Heart left ventricle (tissue), 13 donors: Measurements from ENCODE around the gene IDNK.

Source experiments
- POLR2A ChIP-seq, 2 donors: fragments of 450-650 bp; IDR thresholded peaks; one replicate each; pipeline ENCODE4 v1.6.1; 2017; ENCODE audit warnings: antibody characterized with exemption in 2 of 2, mild to moderate bottlenecking in 2 of 2, moderate library complexity in 2 of 2
- TF ChIP-seq, protein P1 (sequence below), 12 donors: fragments of 200-600 bp; sonication (generic) in 4 of 12; IDR thresholded peaks; one replicate each; pipeline versions ENCODE4 v1.5.0 to v1.8.0; 2018 to 2022; ENCODE audit warnings: antibody characterized with exemption in 12 of 12, mild to moderate bottlenecking in 5 of 12
- donor health status: ischemic (EF 13 %, LVEDD 7.1; RV severe dilation, severe dysfunction).
- donor health status: DM: no; HTN: yes; CAD: no.
- donor health status: DM: no; HTN: no; CAD: no.
- donor health status: ischemic (EF 25% LVEDD 6.9; RV normal size, moderate dysfunction).
- donor health status: ischemic (EF 25% LVEDD 5.7; RV mildly dilated, moderate dysfunction).
- donor health status: ischemic (EF 35%, LVEDD 5.7; RV mildly dilated, moderate dysfunction).
- donor health status: nonischemic (EF 11% LVEDD 7.7; RV severe dilation, severe dysfunction).
- donor health status: DM: yes; HTN: yes; CAD: no.
- donor health status: PGD.
- donor health status: ischemic (EF 29% LVEDD 5.4; RV normal size, mild dysfunction).
- donor health status: nonischemic (EF 23%, LVEDD 6.1; RV moderate dilation, normal function).

- TF ChIP-seq, protein P1, sequence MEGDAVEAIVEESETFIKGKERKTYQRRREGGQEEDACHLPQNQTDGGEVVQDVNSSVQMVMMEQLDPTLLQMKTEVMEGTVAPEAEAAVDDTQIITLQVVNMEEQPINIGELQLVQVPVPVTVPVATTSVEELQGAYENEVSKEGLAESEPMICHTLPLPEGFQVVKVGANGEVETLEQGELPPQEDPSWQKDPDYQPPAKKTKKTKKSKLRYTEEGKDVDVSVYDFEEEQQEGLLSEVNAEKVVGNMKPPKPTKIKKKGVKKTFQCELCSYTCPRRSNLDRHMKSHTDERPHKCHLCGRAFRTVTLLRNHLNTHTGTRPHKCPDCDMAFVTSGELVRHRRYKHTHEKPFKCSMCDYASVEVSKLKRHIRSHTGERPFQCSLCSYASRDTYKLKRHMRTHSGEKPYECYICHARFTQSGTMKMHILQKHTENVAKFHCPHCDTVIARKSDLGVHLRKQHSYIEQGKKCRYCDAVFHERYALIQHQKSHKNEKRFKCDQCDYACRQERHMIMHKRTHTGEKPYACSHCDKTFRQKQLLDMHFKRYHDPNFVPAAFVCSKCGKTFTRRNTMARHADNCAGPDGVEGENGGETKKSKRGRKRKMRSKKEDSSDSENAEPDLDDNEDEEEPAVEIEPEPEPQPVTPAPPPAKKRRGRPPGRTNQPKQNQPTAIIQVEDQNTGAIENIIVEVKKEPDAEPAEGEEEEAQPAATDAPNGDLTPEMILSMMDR (IDR thresholded peaks at IDR 0.05) = peak; percentile 51 to 79 (median 63)
- no peak for TF ChIP-seq POLR2A (IDR thresholded peaks at IDR 0.05)
Observed at GRCh38 chr9:83620841-83621636, 1.9 kb upstream of the IDNK start.
